H9 (cell line): Measurements from ENCODE around the gene DPM1. TPM values are rescaled to one million over a fixed set of nuclear protein-coding genes. Genes with fewer than 3 reads are reported as not detected.

Experiments
- DNase-seq: peaks from one replicate; pipeline ENCODE4 v3.0.0-alpha.2; 2017
- H2AFZ ChIP-seq: one replicate; pipeline ENCODE4 v1.6.1; 2013; ENCODE audit warnings: mild to moderate bottlenecking, low read length, control low read depth, moderate library complexity
- H2AK5ac ChIP-seq: 2 replicates; pipeline ENCODE4 v1.6.1; 2013; ENCODE audit warnings: low read length, control low read depth, mixed read lengths; ENCODE audit not compliant: insufficient read length
- H2BK120ac ChIP-seq: one replicate; pipeline ENCODE4 v1.6.1; 2013; ENCODE audit warnings: low read depth, mild to moderate bottlenecking, low read length, control low read depth, inconsistent platforms; ENCODE audit not compliant: poor library complexity, severe bottlenecking
- H2BK12ac ChIP-seq: 2 replicates; pipeline ENCODE4 v1.6.1; 2013; ENCODE audit warnings: low read length, control low read depth, mixed read lengths, low read depth; ENCODE audit not compliant: insufficient read length
- H2BK15ac ChIP-seq: 2 replicates; pipeline ENCODE4 v1.6.1; 2013; ENCODE audit warnings: low read depth, low read length, control low read depth
- H2BK20ac ChIP-seq: one replicate; pipeline ENCODE4 v1.6.1; 2013; ENCODE audit warnings: low read depth, mild to moderate bottlenecking, low read length, control low read depth, inconsistent platforms; ENCODE audit not compliant: poor library complexity, severe bottlenecking
- H2BK5ac ChIP-seq: 2 replicates; pipeline ENCODE4 v1.6.1; 2013; ENCODE audit warnings: low read length, control low read depth, mixed read lengths; ENCODE audit not compliant: insufficient read length
- H3K14ac ChIP-seq: 2 replicates; pipeline ENCODE4 v1.6.1; 2013; ENCODE audit warnings: low read length, control low read depth; ENCODE audit not compliant: insufficient read depth
- H3K18ac ChIP-seq: 2 replicates; pipeline ENCODE4 v1.6.1; 2013; ENCODE audit warnings: low read depth, mild to moderate bottlenecking, mixed read lengths, low read length, control low read depth; ENCODE audit not compliant: insufficient read length
- H3K23ac ChIP-seq: 2 replicates; pipeline ENCODE4 v1.6.1; 2013; ENCODE audit warnings: low read length, control low read depth, mixed read lengths, low read depth; ENCODE audit not compliant: insufficient read length
- H3K23me2 ChIP-seq: 2 replicates; pipeline ENCODE4 v1.6.1; 2013; ENCODE audit warnings: low read depth, mild to moderate bottlenecking, mixed read lengths, low read length, control low read depth; ENCODE audit not compliant: insufficient read length, poor library complexity, severe bottlenecking
- H3K27ac ChIP-seq: 2 replicates; pipeline ENCODE4 v1.5.1; 2013; ENCODE audit warnings: low read length, control low read depth, mixed read lengths, low read depth; ENCODE audit not compliant: insufficient read length
- H3K27me3 ChIP-seq: 2 replicates; pipeline ENCODE4 v1.6.1; 2013; ENCODE audit warnings: low read length, control low read depth, inconsistent platforms; ENCODE audit not compliant: insufficient read depth
- H3K4ac ChIP-seq: 2 replicates; pipeline ENCODE4 v1.6.1; 2013; ENCODE audit warnings: low read depth, mild to moderate bottlenecking, control low read depth, inconsistent platforms, low read length, moderate library complexity
- H3K4me1 ChIP-seq: 2 replicates; pipeline ENCODE4 v1.6.1; 2013; ENCODE audit warnings: low read length, control low read depth, inconsistent platforms; ENCODE audit not compliant: insufficient read depth
- H3K4me2 ChIP-seq: 2 replicates; pipeline ENCODE4 v1.6.1; 2013; ENCODE audit warnings: low read length, control low read depth, mixed read lengths; ENCODE audit not compliant: insufficient read length, insufficient read depth
- H3K56ac ChIP-seq: 2 replicates; pipeline ENCODE4 v1.6.1; 2013; ENCODE audit warnings: low read depth, mild to moderate bottlenecking, mixed read lengths, low read length, control low read depth; ENCODE audit not compliant: insufficient read length
- H3K79me1 ChIP-seq: 2 replicates; pipeline ENCODE4 v1.6.1; 2013; ENCODE audit warnings: low read depth, mild to moderate bottlenecking, moderate library complexity, low read length, control low read depth, inconsistent platforms; ENCODE audit not compliant: insufficient read depth, poor library complexity, severe bottlenecking
- H3K79me2 ChIP-seq: 2 replicates; pipeline ENCODE4 v1.6.1; 2013; ENCODE audit warnings: low read length, control low read depth, inconsistent platforms; ENCODE audit not compliant: insufficient read depth
- H3K9ac ChIP-seq: 2 replicates; pipeline ENCODE4 v1.6.1; 2013; ENCODE audit warnings: low read length, control low read depth, mixed read lengths; ENCODE audit not compliant: insufficient read length; ENCODE audit errors: extremely low read depth
- H3K9me3 ChIP-seq: one replicate; pipeline ENCODE4 v1.6.1; 2013; ENCODE audit warnings: low read depth, low read length, inconsistent platforms; ENCODE audit not compliant: control insufficient read depth
- H3T11ph ChIP-seq: one replicate; pipeline ENCODE4 v1.6.1; 2013; ENCODE audit warnings: mild to moderate bottlenecking, low read length, control low read depth, inconsistent platforms
- H4K20me1 ChIP-seq: one replicate; pipeline ENCODE4 v1.6.1; 2013; ENCODE audit not compliant: control insufficient read depth, insufficient read length, insufficient read depth
- H4K5ac ChIP-seq: 2 replicates; pipeline ENCODE4 v1.6.1; 2013; ENCODE audit warnings: low read depth, mild to moderate bottlenecking, mixed read lengths, low read length, control low read depth; ENCODE audit not compliant: insufficient read length
- H4K8ac ChIP-seq: replicated peaks from 2 replicates; pipeline ENCODE4 v1.6.1; 2013; ENCODE audit warnings: low read length, control low read depth, mixed read lengths, low read depth; ENCODE audit not compliant: insufficient read length
- H4K91ac ChIP-seq: 2 replicates; pipeline ENCODE4 v1.6.1; 2013; ENCODE audit warnings: low read depth, mild to moderate bottlenecking, moderate library complexity, mixed read lengths, low read length, control low read depth; ENCODE audit not compliant: insufficient read length
- H3K27ac Mint-ChIP-seq, 3 experiments: 2 replicates in 2 of 3; 3 replicates in 1 of 3; pipeline ENCODE4 v1.8.0; 2020 to 2021; ENCODE audit warnings: mixed read lengths in 3 of 3, mild to moderate bottlenecking in 1 of 3, moderate library complexity in 1 of 3
- H3K27me3 Mint-ChIP-seq: 2 replicates; pipeline ENCODE4 v1.8.0; 2021; ENCODE audit warnings: low read depth, mild to moderate bottlenecking, moderate library complexity, mixed read lengths
- H3K36me3 Mint-ChIP-seq, 3 experiments: 2 replicates in 2 of 3; 3 replicates in 1 of 3; pipeline ENCODE4 v1.8.0; 2020 to 2021; ENCODE audit warnings: low read depth in 3 of 3, mixed read lengths in 3 of 3; ENCODE audit not compliant: insufficient read depth in 1 of 3
- H3K4me1 Mint-ChIP-seq, 2 experiments: 2 replicates each; pipeline ENCODE4 v1.8.0; 2020; ENCODE audit warnings: mixed read lengths in 2 of 2
- H3K4me3 Mint-ChIP-seq, 2 experiments: 2 replicates in 1 of 2; 3 replicates in 1 of 2; pipeline ENCODE4 v1.8.0; 2020 to 2021; ENCODE audit warnings: mild to moderate bottlenecking in 2 of 2, mixed read lengths in 2 of 2, moderate library complexity in 1 of 2
- H3K9me3 Mint-ChIP-seq, 2 experiments: 2 replicates in 1 of 2; 3 replicates in 1 of 2; pipeline ENCODE4 v1.8.0; 2020; ENCODE audit warnings: mild to moderate bottlenecking in 2 of 2, mixed read lengths in 2 of 2, moderate library complexity in 1 of 2
- WGBS: extraction: QIAGEN DNeasy Blood & Tissue Kit; methylation state at CpG from one replicate; pipeline ENCODE4 v1.1.7; 2013; ENCODE audit warnings: missing lambda C conversion rate, low lambda C conversion rate, mixed read lengths; ENCODE audit not compliant: insufficient read length; ENCODE audit errors: extremely low coverage; 5-methylcytosine and 5-hydroxymethylcytosine counted together
- total RNA-seq: library from RNA; stranded (reverse); gene quantifications from 2 replicates; pipeline ENCODE4 v1.2.1, GENCODE V29; 2021
- TF ChIP-seq, protein P1 (sequence below): fragments of 200-600 bp; sonication (generic); conservative IDR thresholded peaks from 3 replicates; pipeline ENCODE4 v1.8.0; 2021; ENCODE audit warnings: antibody characterized with exemption, mild to moderate bottlenecking

The DPM1 gene
- total RNA-seq, 1 experiment from 2014 or later, result 64.0 TPM

DNA sequence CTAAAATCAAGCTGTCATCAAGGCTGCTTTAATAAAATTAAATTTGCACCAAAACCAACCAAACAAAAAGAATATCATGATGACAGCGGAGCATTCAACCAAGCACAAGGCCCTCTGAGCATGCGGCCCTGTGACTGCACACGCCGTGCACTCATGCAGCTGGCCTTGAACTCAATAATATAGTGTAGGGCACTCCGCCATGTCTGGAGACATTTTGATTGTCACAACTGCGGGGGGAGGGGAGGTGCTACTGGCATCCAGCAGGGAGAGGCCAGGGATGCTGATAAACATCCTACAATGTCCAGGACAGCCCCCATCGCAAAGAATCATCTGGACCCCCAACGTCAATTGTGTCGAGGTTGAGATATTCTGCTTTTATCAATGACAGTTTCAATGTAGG is 10.0 kb upstream of the DPM1 start:
- no peaks in the 10 kb centered on the region for H4K20me1 ChIP-seq
- H3K9me3 ChIP-seq, result no peaks in the 10 kb centered on the region
- no peak overlapping the region for H4K8ac ChIP-seq
- H3K14ac ChIP-seq, result no peak overlapping the region
- no peaks in the 10 kb centered on the region for H3K27me3 ChIP-seq
- H2BK20ac ChIP-seq, result no peak overlapping the region
- H3K27me3 Mint-ChIP-seq, result peaks cover 11% of the 10 kb centered on the region
- H2BK12ac ChIP-seq, result no peak overlapping the region
- H3K23me2 ChIP-seq, result no peaks in the 10 kb centered on the region
- H3K4me3 Mint-ChIP-seq, result no peak overlapping the region
- no peaks in the 10 kb centered on the region for H3K36me3 Mint-ChIP-seq
- TF ChIP-seq, protein P1, sequence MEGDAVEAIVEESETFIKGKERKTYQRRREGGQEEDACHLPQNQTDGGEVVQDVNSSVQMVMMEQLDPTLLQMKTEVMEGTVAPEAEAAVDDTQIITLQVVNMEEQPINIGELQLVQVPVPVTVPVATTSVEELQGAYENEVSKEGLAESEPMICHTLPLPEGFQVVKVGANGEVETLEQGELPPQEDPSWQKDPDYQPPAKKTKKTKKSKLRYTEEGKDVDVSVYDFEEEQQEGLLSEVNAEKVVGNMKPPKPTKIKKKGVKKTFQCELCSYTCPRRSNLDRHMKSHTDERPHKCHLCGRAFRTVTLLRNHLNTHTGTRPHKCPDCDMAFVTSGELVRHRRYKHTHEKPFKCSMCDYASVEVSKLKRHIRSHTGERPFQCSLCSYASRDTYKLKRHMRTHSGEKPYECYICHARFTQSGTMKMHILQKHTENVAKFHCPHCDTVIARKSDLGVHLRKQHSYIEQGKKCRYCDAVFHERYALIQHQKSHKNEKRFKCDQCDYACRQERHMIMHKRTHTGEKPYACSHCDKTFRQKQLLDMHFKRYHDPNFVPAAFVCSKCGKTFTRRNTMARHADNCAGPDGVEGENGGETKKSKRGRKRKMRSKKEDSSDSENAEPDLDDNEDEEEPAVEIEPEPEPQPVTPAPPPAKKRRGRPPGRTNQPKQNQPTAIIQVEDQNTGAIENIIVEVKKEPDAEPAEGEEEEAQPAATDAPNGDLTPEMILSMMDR, result no peak
- H3K18ac ChIP-seq, result no peak overlapping the region
- WGBS, result no CpG with 5 or more reads among the region's 9 CpGs
- no peak overlapping the region for H4K91ac ChIP-seq
- no peak overlapping the region for H3K27ac ChIP-seq
- no peak overlapping the region for H2BK15ac ChIP-seq
- no peaks in the 10 kb centered on the region for H3K4me1 ChIP-seq
- H3K79me1 ChIP-seq, result no peaks in the 10 kb centered on the region
- no peak overlapping the region for H2AFZ ChIP-seq
- no peak overlapping the region for H4K5ac ChIP-seq
- H3K23ac ChIP-seq, result no peak overlapping the region
- H3K27ac Mint-ChIP-seq, result no peak overlapping the region
- H2AK5ac ChIP-seq, result no peak overlapping the region
- no peak overlapping the region for H2BK120ac ChIP-seq
- no peak overlapping the region for H3T11ph ChIP-seq
- H3K9ac ChIP-seq, result no peak overlapping the region
- no peak overlapping the region for H3K4me2 ChIP-seq
- H3K79me2 ChIP-seq, result no peaks in the 10 kb centered on the region
- H3K9me3 Mint-ChIP-seq, result no peaks in the 10 kb centered on the region
- no peak overlapping the region for H3K4ac ChIP-seq
- no peak overlapping the region for H2BK5ac ChIP-seq
- DNase-seq, result no peak
- H3K56ac ChIP-seq, result no peak overlapping the region
- H3K4me1 Mint-ChIP-seq, result peaks cover 0 to 12% of the 10 kb centered on the region in 2 experiments; a peak in 1 of 4 replicates
